HG03354 (cell line): Measurements from ENCODE around the gene TMEM221.

Experiments used
- ATAC-seq: cut with Tn5 transposase; IDR thresholded peaks from one replicate; pipeline ENCODE4 v1.9.1; 2021; ENCODE audit warnings: mild to moderate bottlenecking; ENCODE audit not compliant: unreplicated experiment, poor library complexity, severe bottlenecking

Gene TMEM221

GRCh38 chr19:17389288-17389687 is 59.2 kb downstream of the TMEM221 start:
- ATAC-seq: no peak

- no peak for ATAC-seq
Observed at GRCh38 chr19:17385878-17386611, 62.4 kb downstream of the TMEM221 start.
